HG03108 (cell line): ENCODE measurements around the gene PRR15L.
"Not testable (repeated sequence)": the region's sequence is repeated elsewhere in the genome, so short reads cannot be mapped to it uniquely, and the experiment has no call there.

ENCODE experiments used
- ATAC-seq: cut with Tn5 transposase; IDR thresholded peaks from one replicate; pipeline ENCODE4 v1.9.1; 2021; ENCODE audit warnings: moderate library complexity; ENCODE audit not compliant: unreplicated experiment

Gene PRR15L

DNA sequence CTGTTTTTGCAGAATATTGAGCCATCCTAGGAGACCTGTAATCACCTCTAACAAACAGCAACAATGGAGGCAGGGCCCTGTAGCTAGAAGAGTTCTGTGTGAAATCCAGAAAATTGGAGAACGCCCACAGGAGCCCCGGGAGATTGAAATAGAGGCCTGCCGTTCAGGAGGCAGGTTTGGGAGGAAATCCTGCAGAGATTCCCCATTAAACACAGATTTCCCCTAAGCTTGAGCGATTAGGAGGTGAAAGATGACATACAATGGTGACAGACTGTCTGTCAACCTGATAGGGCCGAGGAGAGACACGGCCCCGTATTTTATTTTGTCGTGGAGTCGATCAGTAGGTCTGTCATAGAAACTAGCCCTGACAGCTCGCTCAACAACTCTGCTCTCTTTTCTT lies 31.5 kb upstream of the PRR15L start:
- ATAC-seq, result no peak

DNA sequence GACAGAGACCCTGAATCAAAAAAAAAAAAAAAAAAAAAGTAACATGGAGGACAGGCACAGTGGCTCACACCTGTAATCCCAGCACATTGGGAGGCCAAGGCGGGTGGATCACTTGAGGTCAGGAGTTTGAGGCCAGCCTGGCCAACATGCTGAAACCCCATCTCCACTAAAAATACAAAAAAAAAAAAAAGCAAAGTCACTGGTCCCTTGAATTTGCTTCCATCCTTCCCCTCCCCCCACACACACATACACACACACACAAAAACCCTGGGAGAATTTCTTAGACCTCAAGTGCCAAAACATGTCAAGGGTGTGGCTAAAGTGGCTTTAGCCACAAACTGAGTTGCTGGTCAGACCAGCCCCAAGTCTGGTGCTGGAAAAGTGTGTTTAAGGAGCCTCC lies 30.8 kb upstream of the PRR15L start:
- not testable (repeated sequence) for ATAC-seq

DNA sequence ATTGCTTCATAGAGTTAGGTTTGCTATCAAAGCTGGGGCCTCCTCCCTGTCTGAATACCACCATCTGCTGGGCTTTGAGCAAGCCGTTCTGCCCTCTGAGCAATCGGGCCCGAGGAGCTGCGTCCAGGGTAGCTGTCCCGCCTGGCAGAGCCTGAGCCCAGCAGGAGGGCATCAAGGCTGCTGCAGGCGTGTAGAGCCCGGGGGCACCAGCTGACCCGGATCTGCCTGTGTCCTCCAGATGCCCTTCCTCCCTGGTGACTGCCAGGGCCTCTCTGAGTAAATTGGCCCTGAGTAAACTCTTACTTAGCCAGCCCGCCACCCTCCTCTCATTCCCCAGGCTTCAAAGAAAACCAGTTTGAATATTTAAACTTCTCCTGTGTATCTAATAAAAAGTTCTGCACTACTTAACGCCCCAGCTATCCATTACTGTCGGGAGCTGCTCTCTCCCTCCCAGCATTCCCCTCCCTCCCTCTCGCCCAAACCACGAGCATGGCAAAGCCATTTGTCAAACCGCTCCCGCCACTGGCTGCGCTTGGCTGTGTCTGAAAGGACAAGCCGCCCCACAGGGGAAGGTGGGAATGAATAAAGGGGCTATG lies 29.7 kb upstream of the PRR15L start:
- no peak for ATAC-seq

DNA sequence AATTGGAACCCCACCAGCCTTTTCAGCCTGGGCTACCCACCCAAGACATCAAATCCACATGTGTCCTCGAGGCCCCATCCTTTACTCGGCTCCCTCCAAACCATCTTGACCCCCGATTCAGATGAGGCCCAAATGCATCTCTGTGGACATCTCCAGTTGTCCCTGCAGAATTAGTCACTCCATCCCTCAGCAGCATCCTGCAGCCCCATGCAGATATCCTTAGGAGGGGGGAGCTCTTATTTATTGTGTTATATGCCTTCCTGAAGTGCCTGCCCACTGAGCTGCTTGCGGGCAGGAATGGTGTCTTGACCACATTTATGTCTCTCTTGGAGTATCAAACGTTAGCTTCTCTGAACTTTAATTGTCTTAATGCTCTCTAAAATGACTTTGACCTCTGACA lies 28.8 kb upstream of the PRR15L start:
- no peak for ATAC-seq

- no peak for ATAC-seq
Measured at GRCh38 chr17:47983492-47984223, 26.0 kb upstream of the PRR15L start.

- no peak for ATAC-seq
Measured at GRCh38 chr17:47982645-47983390, 25.1 kb upstream of the PRR15L start.

GRCh38 chr17:47982091-47982617 lies 24.5 kb upstream of the PRR15L start:
- no peak for ATAC-seq

DNA sequence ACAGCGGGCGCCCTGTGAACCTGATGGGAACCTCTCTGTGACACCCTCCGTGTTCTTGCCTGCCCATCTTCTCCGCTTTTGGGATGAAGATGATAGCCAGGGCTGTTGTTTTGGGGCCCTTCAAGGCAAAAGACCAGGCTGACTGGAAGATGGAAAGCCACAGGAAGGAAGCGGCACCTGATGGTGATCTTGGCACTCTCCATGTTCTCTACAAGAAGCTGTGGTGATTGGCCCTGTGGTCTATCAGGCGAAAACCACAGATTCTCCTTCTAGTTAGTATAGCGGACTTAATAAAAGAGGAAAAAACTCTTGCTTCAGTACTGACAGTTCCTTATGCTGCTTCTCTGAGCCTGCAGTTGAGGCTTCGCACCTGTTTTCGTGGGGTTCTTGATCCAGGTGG lies 23.8 kb upstream of the PRR15L start:
- no peak for ATAC-seq

DNA sequence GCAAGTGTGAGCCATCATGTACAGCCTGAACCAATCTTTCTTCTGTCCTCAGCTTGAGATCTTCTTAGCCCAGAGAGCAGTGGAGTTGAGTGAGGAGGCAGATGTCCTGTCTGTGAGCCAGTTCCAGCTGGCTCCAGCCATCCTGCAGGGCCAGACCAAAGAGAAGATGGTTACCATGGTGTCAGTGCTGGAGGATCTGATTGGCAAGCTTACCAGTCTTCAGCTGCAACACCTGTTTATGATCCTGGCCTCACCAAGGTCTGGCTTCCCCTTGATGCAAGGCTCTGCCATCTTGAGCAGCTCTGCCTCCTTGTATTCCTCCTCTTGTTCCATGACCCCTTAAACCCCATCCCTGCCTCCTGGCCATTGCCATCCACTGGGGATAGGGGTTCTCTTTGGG lies 22.9 kb upstream of the PRR15L start:
- no peak for ATAC-seq

- no peak for ATAC-seq
Measured at GRCh38 chr17:47978324-47978723, 20.6 kb upstream of the PRR15L start.

- no peak for ATAC-seq
Measured at GRCh38 chr17:47975823-47976205, 18.1 kb upstream of the PRR15L start.

DNA sequence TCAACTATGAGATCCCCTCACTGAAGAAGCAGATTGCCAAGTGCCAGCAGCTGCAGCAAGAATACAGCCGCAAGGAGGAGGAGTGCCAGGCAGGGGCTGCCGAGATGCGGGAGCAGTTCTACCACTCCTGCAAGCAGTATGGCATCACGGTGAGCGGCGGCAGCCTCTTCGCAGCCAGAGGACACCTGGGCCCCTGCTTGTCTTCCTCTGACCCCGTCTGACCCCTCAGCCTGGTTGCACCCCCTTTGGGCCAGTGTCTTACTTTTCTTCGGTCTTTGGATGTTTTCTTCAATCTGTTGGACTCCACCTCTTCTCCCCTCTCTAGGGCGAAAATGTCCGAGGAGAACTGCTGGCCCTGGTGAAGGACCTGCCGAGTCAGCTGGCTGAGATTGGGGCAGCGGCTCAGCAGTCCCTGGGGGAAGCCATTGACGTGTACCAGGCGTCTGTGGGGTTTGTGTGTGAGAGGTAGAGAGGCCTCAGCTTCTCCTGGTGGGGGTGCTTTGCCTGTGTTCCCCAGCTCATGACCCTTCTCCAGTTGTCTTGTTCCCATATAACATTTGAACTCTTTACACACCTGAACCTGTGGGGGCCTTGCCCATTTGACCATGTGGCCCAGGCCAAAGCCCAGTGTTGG lies 17.6 kb upstream of the PRR15L start:
- ATAC-seq, result no peak

DNA sequence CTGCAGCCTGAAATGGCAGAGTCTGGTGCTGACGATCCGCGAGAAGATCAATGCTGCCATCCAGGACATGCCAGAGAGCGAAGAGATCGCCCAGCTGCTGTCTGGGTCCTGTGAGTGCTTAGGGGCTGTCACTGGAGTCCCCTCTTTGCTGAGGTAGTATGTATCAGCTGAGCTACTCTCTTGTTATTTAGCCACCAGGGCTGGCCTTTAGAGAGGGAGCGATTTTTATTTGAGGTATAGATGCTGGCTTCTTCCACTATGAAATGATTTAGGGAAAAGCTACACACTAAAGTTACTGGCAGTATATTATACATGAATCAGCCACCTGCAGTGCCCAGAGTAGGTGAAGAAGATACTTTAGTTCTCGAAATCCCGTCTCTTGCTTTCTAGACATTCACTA lies 15.9 kb upstream of the PRR15L start:
- no peak for ATAC-seq

- peak; percentile 95 for ATAC-seq
Measured at GRCh38 chr17:47970725-47971499, 13.2 kb upstream of the PRR15L start, which contains the start of gene CDK5RAP3. TSS of gene CDK5RAP3 (plus strand) at chr17:47971113. CDS start at chr17:47971147, 34 bp downstream.

- ATAC-seq, result no peak
Measured at GRCh38 chr17:47969930-47970724, 12.4 kb upstream of the PRR15L start.

DNA sequence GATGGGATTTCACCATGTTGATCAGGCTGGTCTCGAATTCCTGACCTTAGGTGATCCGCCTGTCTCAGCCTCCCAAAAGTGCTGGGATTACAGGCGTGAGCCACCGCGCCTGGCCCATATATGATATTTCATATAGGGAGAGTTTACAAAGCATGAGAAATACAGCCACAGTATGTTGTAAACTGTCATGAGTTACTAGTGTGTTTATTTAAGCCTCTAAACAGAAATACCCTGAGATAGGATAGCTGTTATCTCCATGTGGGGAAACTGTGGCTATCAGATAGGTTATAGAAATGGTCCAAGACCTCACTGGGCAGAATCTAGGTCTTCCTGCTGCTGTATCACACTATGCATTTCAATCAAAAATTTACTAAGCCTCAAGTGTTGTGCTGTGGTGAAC lies 11.2 kb upstream of the PRR15L start:
- no peak for ATAC-seq

DNA sequence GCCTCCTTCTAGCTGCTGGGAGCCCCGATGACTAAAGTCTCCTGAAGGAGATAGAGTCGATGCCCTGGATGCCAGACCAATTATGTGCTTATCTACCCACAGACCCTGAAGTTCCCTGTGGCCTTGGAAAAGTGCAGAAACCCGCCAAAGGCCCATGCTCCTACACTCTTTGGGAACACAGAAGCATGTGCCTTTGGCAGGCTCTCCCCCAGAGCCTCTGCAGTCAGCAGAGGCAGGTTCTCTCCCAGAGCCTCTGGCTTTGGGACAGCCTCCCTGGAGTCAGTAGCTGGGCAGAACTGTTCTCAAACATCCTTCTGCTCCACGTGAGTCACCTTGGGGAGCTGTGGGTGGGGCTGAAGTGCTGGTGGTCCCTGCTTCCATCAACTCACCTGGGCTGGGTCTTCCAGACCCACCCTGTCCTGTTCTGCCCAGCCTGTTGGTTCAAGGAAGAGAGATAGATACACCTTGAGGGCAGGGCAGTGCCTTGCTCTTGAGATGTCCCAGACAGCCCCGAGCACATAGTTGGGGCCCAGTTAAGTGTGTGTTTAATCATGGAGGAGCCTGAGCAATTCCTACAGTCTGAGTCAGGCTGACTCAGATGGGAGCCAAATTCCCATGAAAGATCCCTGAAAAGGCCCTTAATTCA lies 10.0 kb upstream of the PRR15L start:
- ATAC-seq, result no peak

- ATAC-seq, result no peak
Measured at GRCh38 chr17:47966079-47966519, 8.4 kb upstream of the PRR15L start.

- ATAC-seq, result no peak
Measured at GRCh38 chr17:47964856-47965255, 7.2 kb upstream of the PRR15L start.
